Activated naive CD4-positive, alpha-beta T cell treated with anti-CD3 and anti-CD28 coated beads, Interleukin-2, amount 10 ng/mL, durations not matched to agents 7 days and 5 days (primary cell): ENCODE results near the gene PROKR2.

Source experiments
- CTCF ChIA-PET: fragments of 350-600 bp; sonication (Branson Sonifier 250); formaldehyde crosslinking; loops from one replicate; lab custom pipeline; 2021; ENCODE audit warnings: antibody characterized with exemption; lab: Charles Lee
- DNase-seq: peaks from one replicate; pipeline ENCODE4 v3.0.0-alpha.2; 2020
- H3K27ac Mint-ChIP-seq: one replicate; pipeline ENCODE4 v1.8.0; 2021; ENCODE audit warnings: mild to moderate bottlenecking, moderate library complexity, mixed read lengths
- H3K27me3 Mint-ChIP-seq: one replicate; pipeline ENCODE4 v1.8.0; 2021; ENCODE audit warnings: mild to moderate bottlenecking, mixed read lengths
- H3K36me3 Mint-ChIP-seq: one replicate; pipeline ENCODE4 v1.8.0; 2021; ENCODE audit warnings: mixed read lengths
- H3K4me1 Mint-ChIP-seq: one replicate; pipeline ENCODE4 v1.8.0; 2021; ENCODE audit warnings: mixed read lengths
- H3K4me3 Mint-ChIP-seq: one replicate; pipeline ENCODE4 v1.8.0; 2021; ENCODE audit warnings: mild to moderate bottlenecking, moderate library complexity, mixed read lengths
- H3K9me3 Mint-ChIP-seq: one replicate; pipeline ENCODE4 v1.8.0; 2021; ENCODE audit warnings: mixed read lengths

The PROKR2 gene

DNA sequence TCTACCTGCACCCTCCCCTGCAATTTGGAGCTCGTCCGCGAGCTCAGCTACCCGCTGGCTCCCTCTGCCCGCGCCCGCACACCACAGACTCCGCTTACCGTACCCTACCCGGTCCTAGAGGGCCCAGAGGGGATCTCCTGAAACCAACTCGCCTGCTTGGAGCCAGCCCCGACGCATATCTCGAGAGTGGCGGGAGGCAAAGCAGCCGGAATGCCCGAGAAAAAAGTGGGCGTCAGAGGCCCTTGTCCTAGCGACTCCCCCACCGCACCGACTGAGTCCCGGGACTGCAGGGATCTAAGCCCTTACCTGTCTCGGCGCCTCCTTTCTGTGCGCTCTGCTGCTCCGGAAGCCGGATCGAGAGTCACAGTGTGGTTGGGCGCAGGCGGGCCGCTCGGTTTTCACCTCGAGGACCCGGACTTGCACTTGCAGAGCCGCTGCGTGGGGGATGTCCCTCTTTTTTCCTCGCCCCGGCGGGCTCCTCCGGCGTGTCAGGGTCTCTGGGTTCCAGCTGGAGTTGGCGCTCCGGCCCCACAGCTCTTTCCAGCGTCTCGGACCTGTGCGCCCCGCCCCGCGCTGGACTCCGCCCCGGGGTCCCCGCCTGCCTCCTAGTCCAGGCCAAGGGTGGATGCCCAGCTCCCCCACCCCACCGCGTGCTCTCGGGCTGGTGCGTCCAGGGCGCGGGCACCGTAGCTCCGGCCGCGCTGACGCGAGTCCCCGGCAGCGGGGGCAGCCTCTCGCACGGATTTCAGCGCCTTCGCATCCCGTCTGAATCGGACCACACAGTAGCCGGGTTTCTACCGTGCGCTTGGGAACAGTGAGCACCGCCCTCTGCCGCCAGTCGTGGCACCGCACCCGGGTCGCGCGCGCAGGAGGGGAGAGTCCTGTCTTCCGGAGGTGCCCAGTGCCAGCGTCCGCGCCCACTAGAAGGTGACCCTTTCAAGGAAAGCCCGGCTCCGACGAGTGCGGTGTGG is at the start of gene PROKR2:
Gene PROKR2 (minus strand): TSS at position 767 of the 971 bp plus-strand sequence. CDS start 2,585 bp downstream, outside the sequence.
- no peaks in the 10 kb centered on the region for H3K9me3 Mint-ChIP-seq
- H3K27ac Mint-ChIP-seq, result no peak within 1 kb of the TSS
- H3K27me3 Mint-ChIP-seq, result peaks cover 64% of the 10 kb centered on the region
- no peaks in the 10 kb centered on the region for H3K36me3 Mint-ChIP-seq
- CTCF ChIA-PET, result no interaction called here
- no peak for DNase-seq
- H3K4me1 Mint-ChIP-seq, result no peaks in the 10 kb centered on the region
- no peak within 1 kb of the TSS for H3K4me3 Mint-ChIP-seq

DNA sequence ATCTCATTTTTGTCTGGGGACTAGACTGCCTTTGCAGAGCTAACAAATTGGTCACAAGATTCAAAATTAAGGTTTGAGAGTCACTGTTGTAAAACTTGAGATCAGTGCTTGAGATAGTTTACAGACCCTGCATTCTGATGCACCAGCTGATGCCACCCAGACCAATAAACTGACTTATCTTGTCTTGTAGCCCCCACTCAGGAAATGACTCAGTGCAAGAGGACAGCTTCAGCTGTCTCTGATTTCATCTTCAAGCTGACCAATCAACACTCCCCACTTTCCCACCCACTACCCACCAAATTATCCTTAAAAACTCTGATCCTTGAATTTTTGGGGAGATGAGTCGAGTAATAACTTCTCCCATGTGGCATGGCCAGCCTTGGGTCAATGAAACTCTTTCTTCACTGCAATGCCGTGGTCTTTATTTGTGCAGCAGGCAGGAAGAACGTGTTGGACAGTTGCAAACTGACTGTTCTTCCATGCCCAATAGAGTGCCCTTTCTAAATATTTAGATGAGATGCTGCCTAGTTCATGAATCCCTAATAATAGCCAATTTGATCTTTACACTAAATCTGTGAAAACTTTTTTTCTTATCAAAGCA is 48.3 kb upstream of the PROKR2 start:
- H3K27ac Mint-ChIP-seq, result no peak overlapping the region
- CTCF ChIA-PET, result interaction anchor here (1.3 kb wide), 1 partner anchor 84 kb away, joined by 3 read pairs; no protein-coding TSS in a partner anchor

GRCh38 chr20:5364136-5364821 is 47.5 kb upstream of the PROKR2 start:
- no peak overlapping the region for H3K27ac Mint-ChIP-seq
- no peaks in the 10 kb centered on the region for H3K4me1 Mint-ChIP-seq
- CTCF ChIA-PET, result no interaction called here
- no peak overlapping the region for H3K4me3 Mint-ChIP-seq
- no peaks in the 10 kb centered on the region for H3K9me3 Mint-ChIP-seq
- H3K27me3 Mint-ChIP-seq, result peaks cover 3% of the 10 kb centered on the region
- H3K36me3 Mint-ChIP-seq, result no peaks in the 10 kb centered on the region
- DNase-seq, result no peak

More for the DNA sequence above, 48.3 kb upstream of the PROKR2 start:
- Mint-ChIP-seq H3K27me3 (peaks cover 3% of the 10 kb centered on the region), H3K4me1 (no peaks in the 10 kb centered on the region), H3K36me3 (no peaks in the 10 kb centered on the region), H3K9me3 (no peaks in the 10 kb centered on the region), H3K4me3 (no peak overlapping the region)
- DNase-seq, result no peak

DNA sequence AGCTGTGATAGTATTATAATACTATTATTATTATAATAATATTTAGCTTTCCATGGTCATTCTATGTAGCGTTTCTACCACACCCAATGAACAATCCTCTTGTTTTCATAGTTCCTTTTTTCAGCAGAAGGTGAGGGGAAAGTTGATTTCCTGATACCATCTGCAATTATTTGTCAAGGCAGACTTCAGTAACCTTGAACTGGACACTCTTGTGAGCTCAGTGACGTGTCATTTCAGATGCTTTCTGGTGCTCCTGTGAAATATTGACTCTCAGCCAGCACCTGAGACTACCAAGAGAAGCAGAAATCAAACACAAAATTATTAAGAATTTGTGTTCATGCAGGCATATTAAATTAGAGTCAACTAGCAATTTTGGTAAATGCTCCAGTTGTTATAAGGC is 46.0 kb upstream of the PROKR2 start:
- CTCF ChIA-PET, result no interaction called here
- H3K27ac Mint-ChIP-seq, result no peak overlapping the region
- no peak for DNase-seq
- no peak overlapping the region for H3K4me3 Mint-ChIP-seq
- H3K4me1 Mint-ChIP-seq, result no peaks in the 10 kb centered on the region
- H3K36me3 Mint-ChIP-seq, result no peaks in the 10 kb centered on the region
- peaks cover 3% of the 10 kb centered on the region for H3K27me3 Mint-ChIP-seq
- peaks cover 3% of the 10 kb centered on the region for H3K9me3 Mint-ChIP-seq

DNA sequence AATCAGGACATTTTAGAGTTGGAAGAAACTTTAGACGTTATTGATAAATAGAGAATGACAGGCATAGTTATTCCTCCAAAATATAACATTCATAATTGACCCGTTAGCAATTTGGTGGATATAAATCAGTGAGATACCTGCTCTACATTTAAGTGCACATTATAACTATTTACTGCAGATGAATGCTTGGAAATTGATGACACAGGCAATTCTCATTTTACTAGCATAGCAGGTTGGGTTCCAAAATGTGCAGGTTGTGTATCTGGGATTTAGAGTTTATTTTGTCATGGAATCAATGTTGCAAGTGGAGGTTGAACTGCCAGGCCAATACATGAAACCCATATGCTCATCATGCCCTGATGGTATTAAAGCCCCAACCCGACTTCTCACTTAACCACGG is 44.4 kb upstream of the PROKR2 start:
- Mint-ChIP-seq H3K36me3 (no peaks in the 10 kb centered on the region), H3K4me1 (no peaks in the 10 kb centered on the region), H3K27ac (no peak overlapping the region), H3K9me3 (peaks cover 3% of the 10 kb centered on the region), H3K4me3 (no peak overlapping the region), H3K27me3 (no peaks in the 10 kb centered on the region)
- DNase-seq, result no peak
- CTCF ChIA-PET, result no interaction called here

GRCh38 chr20:5357946-5358345 is 41.2 kb upstream of the PROKR2 start:
- Mint-ChIP-seq H3K27me3 (peaks cover 3% of the 10 kb centered on the region), H3K4me3 (no peak overlapping the region), H3K27ac (no peak overlapping the region), H3K36me3 (no peaks in the 10 kb centered on the region), H3K4me1 (no peaks in the 10 kb centered on the region), H3K9me3 (peaks cover 6% of the 10 kb centered on the region)
- DNase-seq, result no peak
- CTCF ChIA-PET, result no interaction called here

DNA sequence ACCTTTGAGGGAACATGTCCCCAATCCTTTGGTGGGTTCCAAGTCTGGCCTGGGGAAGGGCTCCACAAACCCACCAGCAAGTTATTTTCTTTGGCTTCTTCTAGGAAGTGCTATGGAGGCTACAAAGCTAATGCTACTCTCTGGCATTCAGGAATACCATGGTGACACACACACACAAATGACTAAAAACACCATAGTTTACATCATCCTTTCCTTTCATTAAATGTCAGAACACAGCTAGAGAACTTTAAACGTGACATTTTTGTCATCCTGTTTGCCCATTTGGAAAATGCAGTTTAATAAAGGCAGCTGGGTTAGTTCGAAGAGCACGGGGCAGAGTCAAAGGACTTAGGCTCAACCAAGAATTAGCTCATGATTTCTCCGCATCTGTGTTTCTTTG is 40.2 kb upstream of the PROKR2 start:
- CTCF ChIA-PET, result no interaction called here
- Mint-ChIP-seq H3K27me3 (peaks cover 4% of the 10 kb centered on the region), H3K36me3 (no peaks in the 10 kb centered on the region), H3K9me3 (peaks cover 7% of the 10 kb centered on the region), H3K27ac (no peak overlapping the region), H3K4me1 (no peaks in the 10 kb centered on the region), H3K4me3 (no peak overlapping the region)
- no peak for DNase-seq

- no peaks in the 10 kb centered on the region for H3K36me3 Mint-ChIP-seq
- no peak overlapping the region for H3K4me3 Mint-ChIP-seq
- peaks cover 4% of the 10 kb centered on the region for H3K27me3 Mint-ChIP-seq
- peaks cover 7% of the 10 kb centered on the region for H3K9me3 Mint-ChIP-seq
- CTCF ChIA-PET, result no interaction called here
- no peak overlapping the region for H3K27ac Mint-ChIP-seq
- no peaks in the 10 kb centered on the region for H3K4me1 Mint-ChIP-seq
- DNase-seq, result no peak
Observed at GRCh38 chr20:5354901-5355300, 38.1 kb upstream of the PROKR2 start.

GRCh38 chr20:5353624-5354496 is 37.1 kb upstream of the PROKR2 start:
- Mint-ChIP-seq H3K27ac (no peak overlapping the region), H3K36me3 (no peaks in the 10 kb centered on the region), H3K27me3 (peaks cover 4% of the 10 kb centered on the region), H3K4me3 (no peak overlapping the region), H3K9me3 (peaks cover 7% of the 10 kb centered on the region), H3K4me1 (no peaks in the 10 kb centered on the region)
- no peak for DNase-seq
- CTCF ChIA-PET, result no interaction called here

- no peak for DNase-seq
- Mint-ChIP-seq H3K27me3 (peaks cover 4% of the 10 kb centered on the region), H3K27ac (no peak overlapping the region), H3K4me1 (no peaks in the 10 kb centered on the region), H3K4me3 (no peak overlapping the region), H3K36me3 (no peaks in the 10 kb centered on the region), H3K9me3 (peaks cover 4% of the 10 kb centered on the region)
- CTCF ChIA-PET, result no interaction called here
Observed at GRCh38 chr20:5349448-5349847, 32.7 kb upstream of the PROKR2 start.

- Mint-ChIP-seq H3K27ac (no peak overlapping the region), H3K36me3 (no peaks in the 10 kb centered on the region), H3K9me3 (no peaks in the 10 kb centered on the region), H3K4me1 (no peaks in the 10 kb centered on the region), H3K27me3 (peaks cover 4% of the 10 kb centered on the region), H3K4me3 (no peak overlapping the region)
- CTCF ChIA-PET, result no interaction called here
- no peak for DNase-seq
Observed at GRCh38 chr20:5342021-5342420, 25.3 kb upstream of the PROKR2 start.

DNA sequence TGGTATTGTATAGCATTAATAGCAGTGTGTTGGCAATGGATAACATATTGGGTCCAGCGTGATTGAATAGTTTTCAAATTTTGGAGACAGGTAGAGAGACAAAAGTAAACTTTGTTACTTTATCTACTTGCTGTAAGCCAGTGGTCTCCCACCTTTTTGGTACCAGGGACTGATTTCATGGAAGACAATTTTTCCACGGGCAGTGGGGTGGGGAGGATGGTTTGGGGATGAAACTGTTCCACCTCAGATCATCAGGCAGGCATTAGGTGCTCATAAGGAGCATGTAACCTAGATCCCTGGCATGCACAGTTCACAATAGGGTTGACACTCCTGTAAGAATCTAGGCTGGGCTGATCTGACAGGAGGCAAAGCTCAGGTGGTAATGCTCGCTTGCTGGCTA is 14.6 kb upstream of the PROKR2 start:
- no peak for DNase-seq
- H3K4me1 Mint-ChIP-seq, result no peaks in the 10 kb centered on the region
- no peak overlapping the region for H3K4me3 Mint-ChIP-seq
- peaks cover 8% of the 10 kb centered on the region for H3K27me3 Mint-ChIP-seq
- CTCF ChIA-PET, result no interaction called here
- H3K9me3 Mint-ChIP-seq, result no peaks in the 10 kb centered on the region
- no peak overlapping the region for H3K27ac Mint-ChIP-seq
- H3K36me3 Mint-ChIP-seq, result no peaks in the 10 kb centered on the region

DNA sequence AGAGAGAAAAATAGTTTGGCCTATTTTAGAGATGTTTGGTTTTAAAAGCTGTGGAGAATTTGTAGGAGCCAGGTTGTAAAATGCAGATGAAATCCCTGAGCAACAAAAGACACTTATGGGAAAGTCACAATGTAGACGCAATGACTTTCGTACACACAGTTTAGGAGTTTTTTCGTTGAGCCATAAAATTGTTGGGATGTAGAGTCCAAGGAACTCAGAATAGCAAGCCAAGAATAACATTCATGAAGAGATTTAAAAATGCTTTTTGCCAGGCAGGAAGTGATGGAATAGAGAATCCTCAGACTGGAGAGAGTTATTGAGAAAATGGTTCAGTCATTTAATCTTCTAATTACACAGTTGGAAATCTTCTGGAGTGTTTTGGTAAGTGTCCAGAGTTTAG is 11.5 kb upstream of the PROKR2 start:
- CTCF ChIA-PET, result no interaction called here
- no peak for DNase-seq
- no peaks in the 10 kb centered on the region for H3K36me3 Mint-ChIP-seq
- no peak overlapping the region for H3K27ac Mint-ChIP-seq
- H3K4me1 Mint-ChIP-seq, result no peaks in the 10 kb centered on the region
- H3K9me3 Mint-ChIP-seq, result no peaks in the 10 kb centered on the region
- no peak overlapping the region for H3K4me3 Mint-ChIP-seq
- H3K27me3 Mint-ChIP-seq, result peaks cover 8% of the 10 kb centered on the region

GRCh38 chr20:5327356-5327755 is 10.6 kb upstream of the PROKR2 start:
- H3K36me3 Mint-ChIP-seq, result no peaks in the 10 kb centered on the region
- CTCF ChIA-PET, result no interaction called here
- H3K4me1 Mint-ChIP-seq, result no peaks in the 10 kb centered on the region
- peaks cover 8% of the 10 kb centered on the region for H3K27me3 Mint-ChIP-seq
- H3K27ac Mint-ChIP-seq, result no peak overlapping the region
- no peaks in the 10 kb centered on the region for H3K9me3 Mint-ChIP-seq
- no peak overlapping the region for H3K4me3 Mint-ChIP-seq
- DNase-seq, result no peak
